SK-N-SH treated with all-trans-retinoic acid at 6 μM for 48 hours (cell line): ENCODE results near the gene EXOC1.

Source experiments
- BACH2 ChIP-seq: fragments of 250-450 bp; sonication (Bioruptor Pico); IDR thresholded peaks from 2 replicates; pipeline ENCODE4 v1.9.0; 2021; ENCODE audit warnings: mild to moderate bottlenecking, borderline replicate concordance
- CSRNP3 ChIP-seq: fragments of 250-450 bp; sonication (Bioruptor Pico); IDR thresholded peaks from 2 replicates; pipeline ENCODE4 v1.5.1; 2021; ENCODE audit warnings: mild to moderate bottlenecking, moderate library complexity
- ESRRG ChIP-seq: fragments of 250-450 bp; sonication (Bioruptor Pico); IDR thresholded peaks from 2 replicates; pipeline ENCODE4 v1.6.1; 2021; ENCODE audit warnings: mild to moderate bottlenecking
- GLIS3 ChIP-seq: fragments of 250-450 bp; sonication (Bioruptor Pico); IDR thresholded peaks from 2 replicates; pipeline ENCODE4 v1.5.0; 2020; ENCODE audit warnings: mild to moderate bottlenecking, moderate library complexity
- PATZ1 ChIP-seq: fragments of 250-450 bp; sonication (Bioruptor Pico); IDR thresholded peaks from 2 replicates; pipeline ENCODE4 v1.8.0; 2020; ENCODE audit warnings: mild to moderate bottlenecking, moderate library complexity, borderline replicate concordance
- POU6F1 ChIP-seq: fragments of 250-450 bp; sonication (Bioruptor Pico); IDR thresholded peaks from 2 replicates; pipeline ENCODE4 v1.8.0; 2021; ENCODE audit warnings: low read depth, mild to moderate bottlenecking, moderate library complexity, borderline replicate concordance
- RARB ChIP-seq: fragments of 250-450 bp; sonication (Bioruptor Pico); IDR thresholded peaks from 2 replicates; pipeline ENCODE4 v1.8.0; 2021; ENCODE audit warnings: mild to moderate bottlenecking, moderate library complexity
- TSHZ2 ChIP-seq: fragments of 250-450 bp; sonication (Bioruptor Pico); IDR thresholded peaks from 2 replicates; pipeline ENCODE4 v1.5.0; 2020; ENCODE audit warnings: mild to moderate bottlenecking, moderate library complexity
- ZC3H10 ChIP-seq: fragments of 250-450 bp; sonication (Bioruptor Pico); IDR thresholded peaks from 2 replicates; pipeline ENCODE4 v1.5.1; 2021; ENCODE audit warnings: mild to moderate bottlenecking, moderate library complexity
- ZFP3 ChIP-seq: fragments of 250-450 bp; sonication (Bioruptor Pico); IDR thresholded peaks from 2 replicates; pipeline ENCODE4 v1.5.0; 2020; ENCODE audit warnings: mild to moderate bottlenecking, moderate library complexity

- TF ChIP-seq CSRNP3 (CRISPR knock-in tag) (no peak), ESRRG (no peak), PATZ1 (no peak), GLIS3 (CRISPR knock-in tag) (no peak), BACH2 (CRISPR knock-in tag) (no peak), ZFP3 (no peak), ZC3H10 (CRISPR knock-in tag) (no peak), POU6F1 (CRISPR knock-in tag) (no peak), RARB (CRISPR knock-in tag) (no peak), TSHZ2 (CRISPR knock-in tag) (no peak)
Measured at GRCh38 chr4:55865228-55865806, 11.9 kb downstream of the EXOC1 start.
